HEK293 (cell line): ENCODE results near the gene RNF19B.

Experiments used
- CTCF ChIA-PET: fragments of 350-600 bp; formaldehyde crosslinking; extraction: SDS; loops from one replicate; lab custom pipeline; 2021; ENCODE audit warnings: antibody characterized with exemption; lab: Yijun Ruan, JAX
- POLR2A ChIA-PET: fragments of 300-600 bp; formaldehyde crosslinking; extraction: SDS; loops from one replicate; lab custom pipeline; 2020; ENCODE audit warnings: antibody characterized with exemption, inconsistent platforms; lab: Yijun Ruan, JAX
- H3K27ac ChIP-seq: fragments of 200-500 bp; sonication (Bioruptor generic); 2 replicates; pipeline ENCODE4 v1.5.1; 2014; ENCODE audit warnings: low read depth, low read length, control low read depth, inconsistent platforms; ENCODE audit errors: extremely low read depth
- H3K36me3 ChIP-seq, 2 experiments: fragments of 200-500 bp in 1 of 2; sonication (Bioruptor generic) in 1 of 2; 1 replicate in 1 of 2; 2 replicates in 1 of 2; pipeline ENCODE4 v1.5.1; 2014 to 2017; ENCODE audit warnings: inconsistent platforms in 2 of 2, low read length in 2 of 2; ENCODE audit not compliant: control insufficient read depth in 2 of 2, insufficient read depth in 1 of 2
- H3K4me1 ChIP-seq: fragments of 200-500 bp; sonication (Bioruptor generic); 2 replicates; pipeline ENCODE4 v1.5.1; 2014; ENCODE audit warnings: mild to moderate bottlenecking, low read length, inconsistent platforms; ENCODE audit not compliant: control insufficient read depth, insufficient read depth
- H3K4me3 ChIP-seq: 2 replicates; pipeline ENCODE4 v1.5.1; 2011; ENCODE audit warnings: low read depth, mild to moderate bottlenecking, control low read depth, low read length, moderate library complexity
- H3K9me3 ChIP-seq: fragments of 200-500 bp; sonication (Bioruptor generic); 2 replicates; pipeline ENCODE4 v1.5.1; 2014; ENCODE audit warnings: low read depth, low read length, inconsistent platforms; ENCODE audit not compliant: control insufficient read depth, insufficient read depth
- FEZF1 ChIP-seq: fragments of 450-650 bp; formaldehyde crosslinking; IDR thresholded peaks from 2 replicates; pipeline ENCODE4 v1.5.1; 2016; ENCODE audit warnings: missing biosample characterization, missing genetic modification characterization
- HOXA7 ChIP-seq: sonication (generic); formaldehyde crosslinking; IDR thresholded peaks from 2 replicates; pipeline ENCODE4 v1.8.1; 2022; ENCODE audit warnings: missing genetic modification reagents, borderline replicate concordance
- PBX3 ChIP-seq: sonication (generic); formaldehyde crosslinking; IDR thresholded peaks from 2 replicates; pipeline ENCODE4 v1.8.1; 2022; ENCODE audit warnings: mild to moderate bottlenecking, moderate library complexity, missing genetic modification reagents
- ZBTB11 ChIP-seq: fragments of 450-650 bp; formaldehyde crosslinking; conservative IDR thresholded peaks from 2 replicates; pipeline ENCODE4 v1.5.1; 2016; ENCODE audit warnings: low read depth, missing biosample characterization, missing genetic modification characterization
- ZBTB17 ChIP-seq: fragments of 450-650 bp; formaldehyde crosslinking; IDR thresholded peaks from 2 replicates; pipeline ENCODE4 v1.5.1; 2016; ENCODE audit warnings: missing biosample characterization, missing genetic modification characterization
- ZBTB21 ChIP-seq: fragments of 450-650 bp; formaldehyde crosslinking; IDR thresholded peaks from 2 replicates; pipeline ENCODE4 v1.5.1; 2017; ENCODE audit warnings: missing biosample characterization, missing genetic modification characterization
- ZBTB26 ChIP-seq: fragments of 450-650 bp; formaldehyde crosslinking; optimal IDR thresholded peaks from 2 replicates; pipeline ENCODE3; 2016; ENCODE audit warnings: missing biosample characterization, mild to moderate bottlenecking, missing genetic modification characterization
- ZBTB49 ChIP-seq: fragments of 450-650 bp; formaldehyde crosslinking; IDR thresholded peaks from 2 replicates; pipeline ENCODE4 v1.5.1; 2016; ENCODE audit warnings: missing biosample characterization, missing genetic modification characterization, low read depth
- ZBTB6 ChIP-seq: fragments of 450-650 bp; formaldehyde crosslinking; IDR thresholded peaks from 2 replicates; pipeline ENCODE4 v1.5.1; 2017; ENCODE audit warnings: missing biosample characterization, missing genetic modification characterization
- ZFP41 ChIP-seq: fragments of 450-650 bp; formaldehyde crosslinking; IDR thresholded peaks from 2 replicates; pipeline ENCODE4 v1.5.1; 2016; ENCODE audit warnings: missing biosample characterization, missing genetic modification characterization, borderline replicate concordance
- ZIC2 ChIP-seq: fragments of 450-650 bp; formaldehyde crosslinking; IDR thresholded peaks from 2 replicates; pipeline ENCODE4 v1.5.1; 2016; ENCODE audit warnings: missing biosample characterization, missing genetic modification characterization
- ZNF645 ChIP-seq: fragments of 450-650 bp; formaldehyde crosslinking; IDR thresholded peaks from 2 replicates; pipeline ENCODE4; 2016; ENCODE audit warnings: missing biosample characterization, missing genetic modification characterization
- ZNF830 ChIP-seq: fragments of 450-650 bp; IDR thresholded peaks from 2 replicates; pipeline ENCODE4 v1.5.0; 2018; ENCODE audit warnings: missing biosample characterization, missing genetic modification characterization, low read depth, mild to moderate bottlenecking, moderate library complexity

RNF19B gene

GRCh38 chr1:32991819-32992488 is 27.3 kb upstream of the RNF19B start:
- TF ChIP-seq ZBTB6 (tag by site-specific recombination) (no peak), ZBTB17 (tag by site-specific recombination) (peak; percentile 37; the same call in 1 of the 2 replicates), ZBTB11 (tag by site-specific recombination) (peak; percentile 67), ZIC2 (tag by site-specific recombination) (0 out of 2 replicates have a peak, but pooled peaks have one; percentile 59)
- CTCF ChIA-PET, result interaction anchor here (0.7 to 5.3 kb wide), 7 partner anchors 8 to 279 kb away, joined by 3 to 15 read pairs (median 6); no protein-coding TSS in a partner anchor
- Histone ChIP-seq H3K36me3 (no peaks in the 10 kb centered on the region), H3K9me3 (no peaks in the 10 kb centered on the region), H3K27ac (no peak overlapping the region), H3K4me1 (no peaks in the 10 kb centered on the region; the same call in 1 of the 2 replicates), H3K4me3 (no peak overlapping the region)
- POLR2A ChIA-PET, result interaction anchor here (0.8 to 1.7 kb wide), 5 partner anchors 11 to 135 kb away, joined by 3 to 21 read pairs (median 3); partner anchors contain the start of gene RNF19B

- POLR2A ChIA-PET, result interaction anchor here (1.4 to 1.7 kb wide), 2 partner anchors 16 to 27 kb away, joined by 5 to 21 read pairs; partner anchors contain the start of gene RNF19B
- Histone ChIP-seq H3K27ac (no peak overlapping the region), H3K36me3 (no peaks in the 10 kb centered on the region), H3K9me3 (no peaks in the 10 kb centered on the region), H3K4me1 (no peaks in the 10 kb centered on the region; the same call in 1 of the 2 replicates), H3K4me3 (no peak overlapping the region)
- no peak for TF ChIP-seq ZNF645 (tag by site-specific recombination)
- TF ChIP-seq, all 188 proteins: peak for 0
- CTCF ChIA-PET, result interaction anchor here (0.7 to 1.2 kb wide), 3 partner anchors 9 to 279 kb away, joined by 3 to 4 read pairs (median 3); no protein-coding TSS in a partner anchor
Observed at GRCh38 chr1:32991386-32991785, 26.8 kb upstream of the RNF19B start.

- Histone ChIP-seq H3K4me3 (no peak overlapping the region), H3K36me3 (no peaks in the 10 kb centered on the region), H3K27ac (no peak overlapping the region), H3K4me1 (no peaks in the 10 kb centered on the region; the same call in 1 of the 2 replicates), H3K9me3 (no peaks in the 10 kb centered on the region)
- ChIA-PET CTCF (no interaction called here), POLR2A (interaction anchor here (0.6 kb wide), 1 partner anchor 26 kb away, joined by 3 read pairs; no protein-coding TSS in a partner anchor)
- TF ChIP-seq ZBTB26 (tag by site-specific recombination), result no peak
- TF ChIP-seq HOXA7 (CRISPR knock-in tag), result no peak
- no peak for TF ChIP-seq PBX3
- no peak for TF ChIP-seq FEZF1
- TF ChIP-seq ZBTB49 (tag by site-specific recombination), result no peak
- TF ChIP-seq ZNF830 (tag by site-specific recombination), result no peak
- TF ChIP-seq ZFP41 (tag by site-specific recombination), result no peak
- TF ChIP-seq ZBTB21 (tag by site-specific recombination), result no peak
Observed at GRCh38 chr1:32990887-32991286, 26.3 kb upstream of the RNF19B start.
